Measurements from ENCODE around the gene TMEM39A.

TMEM39A gene

GRCh38 chr3:119444590-119444989 lies 18.8 kb downstream of the TMEM39A start:
- peaks cover 3% of the 10 kb centered on the region; the same call in 1 of the 2 replicates for H3K79me2 ChIP-seq (ENCODE audit: low read length)
- no peak overlapping the region for H3K4me2 ChIP-seq (ENCODE audit: low read depth, low read length)

GRCh38 chr3:119443179-119443578 lies 20.2 kb downstream of the TMEM39A start:
- no peak overlapping the region for H2AFZ ChIP-seq (ENCODE audit: low read length)
- no peaks in the 10 kb centered on the region for H3K4me1 ChIP-seq (ENCODE audit: low read length)
- H3F3A ChIP-seq (ENCODE audit: insufficient read depth, low read length), result no peaks in the 10 kb centered on the region
- H4K20me1 ChIP-seq (ENCODE audit: insufficient read depth, low read length), result no peaks in the 10 kb centered on the region
- no peaks in the 10 kb centered on the region for H3K79me2 ChIP-seq (ENCODE audit: low read length)
- no peak overlapping the region for H3K9ac ChIP-seq (ENCODE audit: low read length)
- H3K27ac ChIP-seq (ENCODE audit: low read length), result no peak overlapping the region
- no peak for DNase-seq
- H3K36me3 ChIP-seq (replicated peaks; ENCODE audit: insufficient read depth, low read length), result peaks cover 9% of the 10 kb centered on the region
- no peaks in the 10 kb centered on the region for H3K9me3 ChIP-seq (replicated peaks; ENCODE audit: insufficient read depth, low read length)
- TF ChIP-seq CTCF (IDR thresholded peaks at IDR 0.05; ENCODE audit: low read length), result no peak
- TF ChIP-seq EZH2phosphoT487 (IDR thresholded peaks at IDR 0.05; ENCODE audit: low read length), result no peak
- no peak for TF ChIP-seq EZH2 (optimal IDR thresholded peaks at IDR 0.05; ENCODE audit: low read depth, low read length)
- no peaks in the 10 kb centered on the region for H3K27me3 ChIP-seq (replicated peaks; ENCODE audit: insufficient read depth, low read length)
- H3K4me3 ChIP-seq (ENCODE audit: low read length), result no peak overlapping the region
- no peak overlapping the region for H3K4me2 ChIP-seq (ENCODE audit: low read depth, low read length)
- H3K9me2 ChIP-seq (replicated peaks; ENCODE audit: insufficient read depth, low read length), result no peaks in the 10 kb centered on the region

More at GRCh38 chr3:119444590-119444989, 18.8 kb downstream of the TMEM39A start:
- no peak overlapping the region for H3K9ac ChIP-seq (ENCODE audit: low read length)
- DNase-seq, result no peak
- no peaks in the 10 kb centered on the region for H3F3A ChIP-seq (ENCODE audit: insufficient read depth, low read length)
- no peaks in the 10 kb centered on the region for H3K4me1 ChIP-seq (ENCODE audit: low read length)
- H3K4me3 ChIP-seq (ENCODE audit: low read length), result no peak overlapping the region
- H3K27ac ChIP-seq (ENCODE audit: low read length), result no peak overlapping the region
- no peak for TF ChIP-seq CTCF (IDR thresholded peaks at IDR 0.05; ENCODE audit: low read length)
- TF ChIP-seq EZH2phosphoT487 (IDR thresholded peaks at IDR 0.05; ENCODE audit: low read length), result no peak
- TF ChIP-seq EZH2 (optimal IDR thresholded peaks at IDR 0.05; ENCODE audit: low read depth, low read length), result no peak
- H4K20me1 ChIP-seq (ENCODE audit: insufficient read depth, low read length), result no peaks in the 10 kb centered on the region
- H3K27me3 ChIP-seq (replicated peaks; ENCODE audit: insufficient read depth, low read length), result no peaks in the 10 kb centered on the region
- peaks cover 9% of the 10 kb centered on the region for H3K36me3 ChIP-seq (replicated peaks; ENCODE audit: insufficient read depth, low read length)
- no peaks in the 10 kb centered on the region for H3K9me3 ChIP-seq (replicated peaks; ENCODE audit: insufficient read depth, low read length)
- no peak overlapping the region for H2AFZ ChIP-seq (ENCODE audit: low read length)
- no peaks in the 10 kb centered on the region for H3K9me2 ChIP-seq (replicated peaks; ENCODE audit: insufficient read depth, low read length)

- Histone ChIP-seq H3K9me3 (replicated peaks; ENCODE audit: insufficient read depth, low read length) (no peaks in the 10 kb centered on the region), H3K79me2 (ENCODE audit: low read length) (no peaks in the 10 kb centered on the region; the same call in 1 of the 2 replicates), H3K27ac (ENCODE audit: low read length) (no peak overlapping the region), H3K4me2 (ENCODE audit: low read depth, low read length) (no peak overlapping the region), H3K27me3 (replicated peaks; ENCODE audit: insufficient read depth, low read length) (no peaks in the 10 kb centered on the region), H3K4me1 (ENCODE audit: low read length) (no peaks in the 10 kb centered on the region), H4K20me1 (ENCODE audit: insufficient read depth, low read length) (no peaks in the 10 kb centered on the region; the same call in 1 of the 2 replicates), H3K36me3 (replicated peaks; ENCODE audit: insufficient read depth, low read length) (peaks cover 16% of the 10 kb centered on the region), H3K9ac (ENCODE audit: low read length) (no peak overlapping the region), H3K4me3 (ENCODE audit: low read length) (no peak overlapping the region), H3F3A (ENCODE audit: insufficient read depth, low read length) (no peaks in the 10 kb centered on the region), H3K9me2 (replicated peaks; ENCODE audit: insufficient read depth, low read length) (no peaks in the 10 kb centered on the region), H2AFZ (ENCODE audit: low read length) (no peak overlapping the region)
- TF ChIP-seq EZH2phosphoT487 (IDR thresholded peaks at IDR 0.05; ENCODE audit: low read length) (no peak), EZH2 (optimal IDR thresholded peaks at IDR 0.05; ENCODE audit: low read depth, low read length) (no peak), CTCF (IDR thresholded peaks at IDR 0.05; ENCODE audit: low read length) (no peak)
- no peak for DNase-seq
Observed at GRCh38 chr3:119437691-119438258, 25.6 kb downstream of the TMEM39A start.

Data from MM.1S (cell line).